CD4-positive, alpha-beta T cell treated with Interleukin-1 beta for 1 hour (primary cell): Measurements from ENCODE around the gene SENP1.

Source experiments
- DNase-seq, 2 donors: peaks; one replicate each; pipeline ENCODE4 v3.0.0-alpha.2; 2020 to 2022

SENP1 gene

GRCh38 chr12:48032597-48032996 lies 73.3 kb downstream of the SENP1 start:
- no peak for DNase-seq

GRCh38 chr12:48031135-48031960 lies 74.5 kb downstream of the SENP1 start:
- no peak for DNase-seq

- DNase-seq: no peak
These were observed 75.7 kb downstream of the SENP1 start for GRCh38 chr12:48030173-48030650.

- no peak for DNase-seq
These were observed 76.2 kb downstream of the SENP1 start for GRCh38 chr12:48029491-48030172.

GRCh38 chr12:48028541-48029431 lies 77.1 kb downstream of the SENP1 start:
- no peak for DNase-seq

- no peak for DNase-seq
These were observed 78.5 kb downstream of the SENP1 start for GRCh38 chr12:48027183-48028002.

- DNase-seq: no peak
These were observed 79.6 kb downstream of the SENP1 start for GRCh38 chr12:48026060-48026827.

GRCh38 chr12:48025281-48025680 lies 80.6 kb downstream of the SENP1 start:
- DNase-seq: no peak

- DNase-seq: no peak
These were observed 81.1 kb downstream of the SENP1 start for GRCh38 chr12:48024735-48025134.

GRCh38 chr12:48023386-48023785 lies 82.5 kb downstream of the SENP1 start:
- no peak for DNase-seq

- no peak for DNase-seq
These were observed 83.0 kb downstream of the SENP1 start for GRCh38 chr12:48022676-48023385.

- DNase-seq: no peak
These were observed 83.7 kb downstream of the SENP1 start for GRCh38 chr12:48022180-48022521.

GRCh38 chr12:48021485-48022179 lies 84.2 kb downstream of the SENP1 start:
- DNase-seq: no peak

GRCh38 chr12:48019639-48020265 lies 86.1 kb downstream of the SENP1 start:
- no peak for DNase-seq

GRCh38 chr12:48018618-48018995 lies 87.3 kb downstream of the SENP1 start:
- DNase-seq: no peak

GRCh38 chr12:48017921-48018617 lies 87.8 kb downstream of the SENP1 start:
- no peak for DNase-seq

GRCh38 chr12:48017496-48017895 lies 88.4 kb downstream of the SENP1 start:
- DNase-seq: no peak

GRCh38 chr12:48016373-48017020 lies 89.4 kb downstream of the SENP1 start:
- DNase-seq: no peak

- DNase-seq: no peak
These were observed 89.9 kb downstream of the SENP1 start for GRCh38 chr12:48015954-48016353.
